Adrenal gland (tissue), 5 donors: ENCODE measurements around the gene DNAAF1.

Experiments
- POLR2A ChIP-seq, 2 donors: fragments of 450-650 bp; IDR thresholded peaks; one replicate each; pipeline ENCODE4 v1.6.1; 2017; ENCODE audit warnings: antibody characterized with exemption in 2 of 2, mild to moderate bottlenecking in 2 of 2, moderate library complexity in 1 of 2
- TF ChIP-seq, protein P1 (sequence below), 6 experiments: fragments of 450-650 bp in 4 of 6; fragments of 200-600 bp in 2 of 6; sonication (generic) in 1 of 6; IDR thresholded peaks; 1 replicate in 5 of 6; 2 replicates in 1 of 6; pipeline versions ENCODE4 v1.5.1 to v1.8.0; 2016 to 2021; ENCODE audit warnings: antibody characterized with exemption in 6 of 6, mild to moderate bottlenecking in 2 of 6, moderate library complexity in 1 of 6
- donor health status: DM: no; HTN: no; CAD: no.

DNA sequence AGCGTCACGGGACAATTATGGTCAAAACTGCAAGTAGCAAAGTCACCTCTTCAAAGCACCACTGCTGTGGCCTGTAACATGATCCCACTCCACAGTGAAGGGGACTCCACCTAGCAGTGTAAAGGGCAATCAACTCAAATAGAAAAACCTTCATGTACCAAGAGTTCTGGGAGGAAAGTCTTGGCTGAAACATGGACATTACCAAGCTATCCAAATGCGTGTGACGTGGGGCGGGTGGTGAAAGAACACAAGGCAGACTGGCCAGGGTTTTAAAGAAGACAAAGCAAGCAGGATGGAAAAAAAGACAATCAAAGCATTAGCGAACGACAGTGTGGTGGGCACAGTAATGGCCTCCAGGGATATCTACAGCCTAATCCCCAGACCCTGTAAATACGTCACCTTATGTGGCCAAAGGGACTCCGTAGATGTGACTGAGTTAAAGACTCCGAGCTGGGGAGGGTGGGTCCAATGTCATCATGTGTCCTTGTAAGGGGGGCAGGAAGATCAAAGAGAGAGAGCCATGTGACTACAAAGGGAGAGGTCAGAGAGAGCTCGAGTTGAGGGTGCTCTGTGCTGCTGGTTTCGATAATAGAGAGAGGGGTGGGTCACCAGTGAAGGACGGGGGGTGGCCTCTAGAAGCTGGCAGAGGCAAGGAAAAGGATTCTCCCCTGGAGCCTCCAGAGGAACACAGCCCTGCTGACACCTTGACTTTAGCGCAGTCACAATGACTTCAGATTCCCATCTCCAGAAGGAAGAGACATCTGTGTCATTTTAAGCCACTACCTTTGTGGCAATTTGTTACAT, 6.1 kb upstream of the DNAAF1 start:
- TF ChIP-seq, protein P1, sequence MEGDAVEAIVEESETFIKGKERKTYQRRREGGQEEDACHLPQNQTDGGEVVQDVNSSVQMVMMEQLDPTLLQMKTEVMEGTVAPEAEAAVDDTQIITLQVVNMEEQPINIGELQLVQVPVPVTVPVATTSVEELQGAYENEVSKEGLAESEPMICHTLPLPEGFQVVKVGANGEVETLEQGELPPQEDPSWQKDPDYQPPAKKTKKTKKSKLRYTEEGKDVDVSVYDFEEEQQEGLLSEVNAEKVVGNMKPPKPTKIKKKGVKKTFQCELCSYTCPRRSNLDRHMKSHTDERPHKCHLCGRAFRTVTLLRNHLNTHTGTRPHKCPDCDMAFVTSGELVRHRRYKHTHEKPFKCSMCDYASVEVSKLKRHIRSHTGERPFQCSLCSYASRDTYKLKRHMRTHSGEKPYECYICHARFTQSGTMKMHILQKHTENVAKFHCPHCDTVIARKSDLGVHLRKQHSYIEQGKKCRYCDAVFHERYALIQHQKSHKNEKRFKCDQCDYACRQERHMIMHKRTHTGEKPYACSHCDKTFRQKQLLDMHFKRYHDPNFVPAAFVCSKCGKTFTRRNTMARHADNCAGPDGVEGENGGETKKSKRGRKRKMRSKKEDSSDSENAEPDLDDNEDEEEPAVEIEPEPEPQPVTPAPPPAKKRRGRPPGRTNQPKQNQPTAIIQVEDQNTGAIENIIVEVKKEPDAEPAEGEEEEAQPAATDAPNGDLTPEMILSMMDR (IDR thresholded peaks at IDR 0.05) = no peak
- no peak for TF ChIP-seq POLR2A (IDR thresholded peaks at IDR 0.05)
